NB4 (cell line): ENCODE data around the gene RBM26.

Experiments used
- MYC ChIP-seq: IDR thresholded peaks from 2 replicates; pipeline ENCODE4 v1.6.1; 2011; ENCODE audit warnings: low read depth, low read length
- POLR2A ChIP-seq: IDR thresholded peaks from 2 replicates; pipeline ENCODE4 v1.6.1; 2011; ENCODE audit warnings: mild to moderate bottlenecking; ENCODE audit not compliant: insufficient read length; ENCODE audit errors: extremely low read depth
- TF ChIP-seq, protein P1 (sequence below): IDR thresholded peaks from one replicate; pipeline ENCODE4 v1.5.1; 2012; ENCODE audit warnings: low read depth, low read length
- TF ChIP-seq, protein P2 (sequence below): IDR thresholded peaks from 2 replicates; pipeline ENCODE4 v1.6.1; 2011; ENCODE audit warnings: low read depth, low read length

DNA sequence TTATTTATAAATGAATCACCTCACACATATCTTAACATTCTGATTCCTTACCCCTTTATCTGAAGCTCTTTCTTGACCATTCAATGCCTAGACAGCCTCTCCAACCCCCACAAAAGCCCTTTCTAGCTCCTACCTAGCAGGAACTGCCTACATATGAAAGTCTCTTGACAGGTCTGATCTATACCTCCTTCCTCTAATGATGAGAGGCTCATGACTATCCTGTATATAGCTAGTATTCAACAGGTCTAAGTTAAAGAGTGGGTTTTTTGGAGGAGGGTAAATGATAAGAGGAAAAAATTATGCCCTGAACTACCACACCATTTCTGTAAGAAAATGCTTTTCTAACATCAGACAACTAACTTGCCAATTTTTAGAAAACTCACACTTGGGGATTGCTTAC lies 47.0 kb downstream of the RBM26 start:
- TF ChIP-seq, protein P1, sequence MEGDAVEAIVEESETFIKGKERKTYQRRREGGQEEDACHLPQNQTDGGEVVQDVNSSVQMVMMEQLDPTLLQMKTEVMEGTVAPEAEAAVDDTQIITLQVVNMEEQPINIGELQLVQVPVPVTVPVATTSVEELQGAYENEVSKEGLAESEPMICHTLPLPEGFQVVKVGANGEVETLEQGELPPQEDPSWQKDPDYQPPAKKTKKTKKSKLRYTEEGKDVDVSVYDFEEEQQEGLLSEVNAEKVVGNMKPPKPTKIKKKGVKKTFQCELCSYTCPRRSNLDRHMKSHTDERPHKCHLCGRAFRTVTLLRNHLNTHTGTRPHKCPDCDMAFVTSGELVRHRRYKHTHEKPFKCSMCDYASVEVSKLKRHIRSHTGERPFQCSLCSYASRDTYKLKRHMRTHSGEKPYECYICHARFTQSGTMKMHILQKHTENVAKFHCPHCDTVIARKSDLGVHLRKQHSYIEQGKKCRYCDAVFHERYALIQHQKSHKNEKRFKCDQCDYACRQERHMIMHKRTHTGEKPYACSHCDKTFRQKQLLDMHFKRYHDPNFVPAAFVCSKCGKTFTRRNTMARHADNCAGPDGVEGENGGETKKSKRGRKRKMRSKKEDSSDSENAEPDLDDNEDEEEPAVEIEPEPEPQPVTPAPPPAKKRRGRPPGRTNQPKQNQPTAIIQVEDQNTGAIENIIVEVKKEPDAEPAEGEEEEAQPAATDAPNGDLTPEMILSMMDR = no peak
- TF ChIP-seq MYC (no peak), POLR2A (no peak)
- TF ChIP-seq, protein P2, sequence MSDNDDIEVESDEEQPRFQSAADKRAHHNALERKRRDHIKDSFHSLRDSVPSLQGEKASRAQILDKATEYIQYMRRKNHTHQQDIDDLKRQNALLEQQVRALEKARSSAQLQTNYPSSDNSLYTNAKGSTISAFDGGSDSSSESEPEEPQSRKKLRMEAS = no peak
